ENCODE measurements around the gene SLC6A8. TPM values are rescaled to one million over a fixed set of nuclear protein-coding genes. Genes with fewer than 3 reads are reported as not detected.

SLC6A8 gene
- total RNA-seq, 1 donor from 2014 or later = 94.1 TPM

DNA sequence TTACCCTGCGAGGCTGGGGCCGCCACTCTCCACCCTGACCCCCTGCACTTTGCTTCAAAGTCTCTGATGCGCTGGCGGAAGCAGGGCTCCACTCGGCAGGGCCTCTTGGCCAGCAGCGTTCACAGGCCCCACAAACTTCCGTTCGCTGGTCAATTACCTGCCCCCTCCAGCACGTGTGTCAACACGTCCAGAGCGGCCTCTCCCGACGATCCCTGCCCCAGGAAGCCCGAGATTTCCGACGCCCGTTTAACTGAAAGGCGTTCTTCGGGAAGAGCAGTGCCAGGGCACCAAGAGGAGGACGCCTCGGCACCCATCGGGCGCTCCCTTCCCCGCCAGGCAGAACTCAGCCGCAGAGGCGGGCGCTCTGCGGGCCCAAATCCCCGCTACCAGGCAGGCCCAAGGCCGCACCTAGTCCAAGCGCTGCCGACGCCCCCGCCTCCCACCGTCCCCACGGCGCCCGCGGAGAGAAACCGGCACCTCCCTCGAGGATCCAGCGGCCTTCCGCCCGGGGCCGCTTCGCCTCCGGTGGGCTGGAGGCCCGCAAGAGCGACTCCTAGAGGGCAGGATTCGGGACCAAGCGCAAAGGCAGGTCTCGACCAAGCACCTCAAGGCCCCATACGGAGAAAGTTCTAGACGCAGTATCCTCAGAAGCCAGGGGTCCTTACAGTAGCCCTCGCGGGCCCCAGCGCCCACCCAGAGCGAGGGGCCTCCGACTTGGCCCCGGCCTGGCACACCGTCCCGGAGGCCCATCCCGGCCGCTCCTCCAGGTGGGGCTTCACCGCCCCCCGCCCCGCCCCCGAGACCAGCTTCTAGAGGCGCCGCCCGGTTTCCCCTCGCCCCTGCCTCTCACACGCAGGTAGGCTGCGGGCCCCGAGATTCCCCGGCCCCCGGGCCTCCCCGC, 35.9 kb downstream of the SLC6A8 start:
- H3K27ac ChIP-seq = peak overlapping the region; percentile 69
- TF ChIP-seq EZH2phosphoT487 (IDR thresholded peaks at IDR 0.05) = no peak
- TF ChIP-seq, protein P1, sequence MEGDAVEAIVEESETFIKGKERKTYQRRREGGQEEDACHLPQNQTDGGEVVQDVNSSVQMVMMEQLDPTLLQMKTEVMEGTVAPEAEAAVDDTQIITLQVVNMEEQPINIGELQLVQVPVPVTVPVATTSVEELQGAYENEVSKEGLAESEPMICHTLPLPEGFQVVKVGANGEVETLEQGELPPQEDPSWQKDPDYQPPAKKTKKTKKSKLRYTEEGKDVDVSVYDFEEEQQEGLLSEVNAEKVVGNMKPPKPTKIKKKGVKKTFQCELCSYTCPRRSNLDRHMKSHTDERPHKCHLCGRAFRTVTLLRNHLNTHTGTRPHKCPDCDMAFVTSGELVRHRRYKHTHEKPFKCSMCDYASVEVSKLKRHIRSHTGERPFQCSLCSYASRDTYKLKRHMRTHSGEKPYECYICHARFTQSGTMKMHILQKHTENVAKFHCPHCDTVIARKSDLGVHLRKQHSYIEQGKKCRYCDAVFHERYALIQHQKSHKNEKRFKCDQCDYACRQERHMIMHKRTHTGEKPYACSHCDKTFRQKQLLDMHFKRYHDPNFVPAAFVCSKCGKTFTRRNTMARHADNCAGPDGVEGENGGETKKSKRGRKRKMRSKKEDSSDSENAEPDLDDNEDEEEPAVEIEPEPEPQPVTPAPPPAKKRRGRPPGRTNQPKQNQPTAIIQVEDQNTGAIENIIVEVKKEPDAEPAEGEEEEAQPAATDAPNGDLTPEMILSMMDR (IDR thresholded peaks at IDR 0.05) = peak; percentile 53
- no peak overlapping the region for H2AFZ ChIP-seq (replicated peaks)
- H3K4me3 ChIP-seq = peak overlapping the region; percentile 73
- H3F3A ChIP-seq (ENCODE audit: low read depth) = no peaks in the 10 kb centered on the region
- Mint-ChIP-seq H3K36me3 (peaks cover 11% of the 10 kb centered on the region), H3K4me1 (peaks cover 18% of the 10 kb centered on the region), H3K9me3 (peaks cover 5% of the 10 kb centered on the region), H3K27ac (no peak overlapping the region), H3K4me3 (peak overlapping the region; percentile 84), H3K27me3 (ENCODE audit: insufficient read depth, low read depth) (peaks cover 7% of the 10 kb centered on the region)
- DNase-seq (ENCODE audit: low spot score) = peak; percentile 70
- no peaks in the 10 kb centered on the region for H3K9me3 ChIP-seq (ENCODE audit: low read depth)
- H3K79me2 ChIP-seq (ENCODE audit: low read depth) = peaks cover 21% of the 10 kb centered on the region
- H3K9ac ChIP-seq = peak overlapping the region; percentile 55
- peaks cover 12% of the 10 kb centered on the region for H3K4me1 ChIP-seq
- H3K4me2 ChIP-seq = peak overlapping the region; percentile 80
- H4K20me1 ChIP-seq (ENCODE audit: low read depth) = peaks cover 52% of the 10 kb centered on the region
- peaks cover 3% of the 10 kb centered on the region for H3K36me3 ChIP-seq
- H3K27me3 ChIP-seq = no peaks in the 10 kb centered on the region

DNA sequence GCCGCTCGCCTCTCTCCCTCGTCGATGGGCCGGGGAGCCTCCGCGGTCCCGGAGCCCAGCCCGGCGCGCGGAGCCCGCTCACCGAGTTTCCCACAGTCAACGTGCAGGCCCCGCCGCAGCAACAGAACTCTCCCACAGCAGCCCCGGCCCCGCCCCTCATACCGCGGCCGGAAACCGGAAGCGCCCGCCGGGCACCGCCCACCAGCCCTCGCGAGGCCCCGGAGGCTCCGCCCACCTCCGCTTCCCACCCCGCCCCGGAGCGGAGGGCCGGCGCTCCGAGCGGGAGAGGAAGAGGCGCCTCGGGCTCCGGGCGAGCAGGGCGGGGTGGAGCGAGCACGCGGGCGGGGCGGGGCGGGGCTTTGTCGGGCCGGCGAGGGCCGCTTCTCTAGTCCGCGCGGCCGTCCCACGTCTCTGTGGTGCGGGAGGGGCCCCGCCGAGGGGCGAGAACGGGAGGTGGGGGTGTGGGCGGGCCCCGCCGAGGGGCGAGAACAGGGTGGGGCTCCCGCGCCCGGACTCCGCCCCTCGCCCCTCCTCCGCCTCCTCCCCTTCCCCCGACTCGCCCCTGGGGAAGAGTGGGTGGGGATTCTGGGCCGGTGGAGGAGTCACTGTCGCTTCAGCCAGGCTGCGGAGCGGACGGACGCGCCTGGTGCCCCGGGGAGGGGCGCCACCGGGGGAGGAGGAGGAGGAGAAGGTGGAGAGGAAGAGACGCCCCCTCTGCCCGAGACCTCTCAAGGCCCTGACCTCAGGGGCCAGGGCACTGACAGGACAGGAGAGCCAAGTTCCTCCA, 36.7 kb downstream of the SLC6A8 start, which contains the start of the genes ABCD1 and BCAP31:
Gene ABCD1, plus strand, starts transcription at position 605 of the 787 bp plus-strand sequence. CDS start 411 bp downstream, outside the sequence.
Gene BCAP31, minus strand, starts transcription at position 136 of the 787 bp plus-strand sequence. CDS start 1,143 bp downstream, outside the sequence.
- Histone ChIP-seq H3K27me3 (no peaks in the 10 kb centered on the region), H3K4me1 (peaks cover 12% of the 10 kb centered on the region), H3K9ac (peak within 1 kb of the TSS; percentile 55), H3K36me3 (peaks cover 3% of the 10 kb centered on the region), H3K4me3 (peak within 1 kb of the TSS; percentile 73), H3K79me2 (ENCODE audit: low read depth) (peaks cover 21% of the 10 kb centered on the region), H2AFZ (replicated peaks) (no peak within 1 kb of the TSS), H3F3A (ENCODE audit: low read depth) (no peaks in the 10 kb centered on the region), H4K20me1 (ENCODE audit: low read depth) (peaks cover 52% of the 10 kb centered on the region), H3K9me3 (ENCODE audit: low read depth) (no peaks in the 10 kb centered on the region), H3K27ac (peak within 1 kb of the TSS; percentile 69), H3K4me2 (peak within 1 kb of the TSS; percentile 80)
- TF ChIP-seq EZH2 (IDR thresholded peaks at IDR 0.05) (no peak), EZH2phosphoT487 (IDR thresholded peaks at IDR 0.05) (no peak)
- TF ChIP-seq, protein P1 (IDR thresholded peaks at IDR 0.05) = no peak
- peaks cover 6% of the 10 kb centered on the region for H3K27me3 Mint-ChIP-seq (ENCODE audit: insufficient read depth, low read depth)
- peaks cover 7% of the 10 kb centered on the region for H3K36me3 Mint-ChIP-seq
- peaks cover 20% of the 10 kb centered on the region for H3K4me1 Mint-ChIP-seq
- H3K4me3 Mint-ChIP-seq = peak within 1 kb of the TSS; percentile 84
- no peak within 1 kb of the TSS for H3K27ac Mint-ChIP-seq
- peak; percentile 95 for DNase-seq (ENCODE audit: low spot score)
- H3K9me3 Mint-ChIP-seq = peaks cover 9% of the 10 kb centered on the region

DNA sequence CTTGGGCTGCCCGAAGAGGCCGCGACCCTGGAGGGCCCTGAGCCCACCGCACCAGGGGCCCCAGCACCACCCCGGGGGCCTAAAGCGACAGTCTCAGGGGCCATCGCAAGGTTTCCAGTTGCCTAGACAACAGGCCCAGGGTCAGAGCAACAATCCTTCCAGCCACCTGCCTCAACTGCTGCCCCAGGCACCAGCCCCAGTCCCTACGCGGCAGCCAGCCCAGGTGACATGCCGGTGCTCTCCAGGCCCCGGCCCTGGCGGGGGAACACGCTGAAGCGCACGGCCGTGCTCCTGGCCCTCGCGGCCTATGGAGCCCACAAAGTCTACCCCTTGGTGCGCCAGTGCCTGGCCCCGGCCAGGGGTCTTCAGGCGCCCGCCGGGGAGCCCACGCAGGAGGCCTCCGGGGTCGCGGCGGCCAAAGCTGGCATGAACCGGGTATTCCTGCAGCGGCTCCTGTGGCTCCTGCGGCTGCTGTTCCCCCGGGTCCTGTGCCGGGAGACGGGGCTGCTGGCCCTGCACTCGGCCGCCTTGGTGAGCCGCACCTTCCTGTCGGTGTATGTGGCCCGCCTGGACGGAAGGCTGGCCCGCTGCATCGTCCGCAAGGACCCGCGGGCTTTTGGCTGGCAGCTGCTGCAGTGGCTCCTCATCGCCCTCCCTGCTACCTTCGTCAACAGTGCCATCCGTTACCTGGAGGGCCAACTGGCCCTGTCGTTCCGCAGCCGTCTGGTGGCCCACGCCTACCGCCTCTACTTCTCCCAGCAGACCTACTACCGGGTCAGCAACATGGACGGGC, 37.5 kb downstream of the SLC6A8 start:
- TF ChIP-seq EZH2phosphoT487 (IDR thresholded peaks at IDR 0.05) (no peak), EZH2 (IDR thresholded peaks at IDR 0.05) (no peak)
- TF ChIP-seq, protein P1 (IDR thresholded peaks at IDR 0.05) = no peak
- H3K9me3 Mint-ChIP-seq = peaks cover 13% of the 10 kb centered on the region
- peak overlapping the region; percentile 66 for H3K4me3 Mint-ChIP-seq
- H3K36me3 Mint-ChIP-seq = peaks cover 4% of the 10 kb centered on the region
- no peak overlapping the region for H2AFZ ChIP-seq (replicated peaks)
- H3K27me3 Mint-ChIP-seq (ENCODE audit: insufficient read depth, low read depth) = peaks cover 6% of the 10 kb centered on the region
- H3K4me3 ChIP-seq = peak overlapping the region; percentile 73
- H3K79me2 ChIP-seq (ENCODE audit: low read depth) = peaks cover 21% of the 10 kb centered on the region
- H3F3A ChIP-seq (ENCODE audit: low read depth) = no peaks in the 10 kb centered on the region
- H3K4me1 Mint-ChIP-seq = peaks cover 20% of the 10 kb centered on the region
- H3K36me3 ChIP-seq = peaks cover 3% of the 10 kb centered on the region
- peak overlapping the region; percentile 73 for H3K4me2 ChIP-seq
- H3K9me3 ChIP-seq (ENCODE audit: low read depth) = no peaks in the 10 kb centered on the region
- peaks cover 12% of the 10 kb centered on the region for H3K4me1 ChIP-seq
- H3K9ac ChIP-seq = no peak overlapping the region
- no peak overlapping the region for H3K27ac ChIP-seq
- H3K27ac Mint-ChIP-seq = no peak overlapping the region
- peak; percentile 24 for DNase-seq (ENCODE audit: low spot score)
- peaks cover 52% of the 10 kb centered on the region for H4K20me1 ChIP-seq (ENCODE audit: low read depth)
- no peaks in the 10 kb centered on the region for H3K27me3 ChIP-seq

Data from neural progenitor cell (in vitro differentiated cells).